Measurements from ENCODE around the gene TMEM107.

GRCh38 chr17:8145811-8146210 is 30.4 kb downstream of the TMEM107 start:
- no peak for TF ChIP-seq CTCF (IDR thresholded peaks at IDR 0.05; ENCODE audit: insufficient read depth, low read length, poor library complexity, severe bottlenecking)
- TF ChIP-seq EZH2phosphoT487 (conservative IDR thresholded peaks at IDR 0.05; ENCODE audit: low read length): no peak
